AG04450 (cell line): ENCODE data around the gene LRRC8B. TPM values are rescaled to one million over a fixed set of nuclear protein-coding genes. Genes with fewer than 3 reads are reported as not detected.
"Not testable (repeated sequence)": the region's sequence is repeated elsewhere in the genome, so short reads cannot be mapped to it uniquely, and the experiment has no call there.

Source experiments
- CTCF ChIA-PET: fragments of 300-600, 350-600 bp; formaldehyde crosslinking; extraction: SDS; loops from one replicate; lab custom pipeline; 2022; ENCODE audit warnings: antibody characterized with exemption, inconsistent platforms; lab: Charles Lee
- POLR2A ChIA-PET: fragments of 350-600 bp; formaldehyde crosslinking; extraction: SDS; loops from one replicate; lab custom pipeline; 2021; ENCODE audit warnings: antibody characterized with exemption, inconsistent platforms; lab: Yijun Ruan, JAX
- DNase-seq: peaks from one replicate; pipeline ENCODE4 v3.0.0-alpha.2; 2011; ENCODE audit warnings: low read depth, low spot score
- H3K27ac ChIP-seq: one replicate; pipeline ENCODE4 v1.5.1; 2012; ENCODE audit warnings: low read depth, low read length, control low read depth
- H3K27me3 ChIP-seq: one replicate; pipeline ENCODE4 v1.6.0; 2012; ENCODE audit warnings: low read length; ENCODE audit not compliant: control insufficient read depth, insufficient read depth
- H3K4me3 ChIP-seq: 2 replicates; pipeline ENCODE4 v1.5.1; 2011; ENCODE audit warnings: mild to moderate bottlenecking, low read depth, low read length, control low read depth
- H3K9me3 ChIP-seq: 2 replicates; pipeline ENCODE4 v1.5.1; 2012; ENCODE audit warnings: low read length; ENCODE audit not compliant: control insufficient read depth, insufficient read depth
- CTCF ChIP-seq: IDR thresholded peaks from 2 replicates; pipeline ENCODE4 v1.5.1; 2011; ENCODE audit warnings: low read depth, low read length, control low read depth, inconsistent platforms
- polyA plus RNA-seq: library from polyadenylated mRNA; depleted of rRNA; stranded (reverse); fragments of >200 nt; gene quantifications from 2 replicates; pipeline ENCODE4 v1.2.3, GENCODE V29; 2011

The LRRC8B gene
- polyA plus RNA-seq, 1 experiment = 1.6 TPM

DNA sequence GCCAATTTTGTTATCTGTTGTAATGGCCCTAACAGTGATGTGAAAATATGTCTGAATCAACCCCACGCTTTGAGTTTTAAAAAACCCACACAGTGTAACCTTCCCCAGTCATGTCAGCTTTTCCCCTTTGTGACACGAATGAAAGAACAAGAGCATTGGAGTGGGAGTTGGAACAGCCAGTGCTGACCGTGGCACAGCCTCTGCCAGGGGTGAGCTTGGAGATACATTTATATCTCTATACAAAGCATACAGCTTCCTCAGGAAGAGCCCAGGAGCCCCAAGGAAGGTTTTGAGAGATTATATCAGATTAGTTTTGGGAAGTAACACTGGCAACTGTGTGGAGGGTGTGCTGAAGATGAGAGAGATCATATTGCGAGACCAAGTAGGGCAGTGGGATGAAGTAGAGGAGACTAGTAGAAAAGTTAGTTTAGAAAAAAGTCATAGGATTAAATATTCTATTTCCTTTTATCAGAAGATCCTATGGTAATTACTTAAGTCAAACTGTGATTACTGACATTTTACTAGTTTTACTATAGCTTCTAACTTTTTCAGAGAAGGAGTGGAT is 15.9 kb downstream of the LRRC8B start:
- ChIA-PET POLR2A (no interaction called here), CTCF (interaction anchor here (1.4 kb wide), 1 partner anchor 222 kb away, joined by 4 read pairs; no protein-coding TSS in a partner anchor)
- TF ChIP-seq CTCF = no peak
- H3K27ac ChIP-seq = no peak overlapping the region
- no peaks in the 10 kb centered on the region for H3K9me3 ChIP-seq
- H3K27me3 ChIP-seq = no peaks in the 10 kb centered on the region
- no peak for DNase-seq
- H3K4me3 ChIP-seq = no peak overlapping the region

DNA sequence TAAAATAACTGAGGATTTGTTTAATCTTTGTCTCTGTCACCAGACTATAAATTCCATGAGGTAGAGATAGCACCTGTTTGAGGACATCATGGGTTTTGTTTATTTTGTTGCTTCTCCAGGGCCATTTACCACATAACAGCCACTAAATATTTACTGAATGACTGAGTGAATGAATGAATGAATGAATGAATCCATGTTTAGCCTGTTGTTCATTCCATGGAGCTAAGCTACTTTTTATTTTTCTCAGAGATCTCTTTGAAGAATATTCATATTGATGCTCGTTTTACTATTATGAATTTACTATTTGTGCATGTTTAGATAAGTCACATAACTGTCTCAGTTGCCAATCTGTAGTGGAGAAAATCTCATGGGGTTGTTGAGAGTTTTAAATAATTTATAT is 17.7 kb downstream of the LRRC8B start:
- H3K4me3 ChIP-seq = no peak overlapping the region
- CTCF ChIA-PET = interaction anchor here (1.0 to 1.6 kb wide), 2 partner anchors 221 to 1623 kb away, joined by 4 to 5 read pairs; no protein-coding TSS in a partner anchor
- no peaks in the 10 kb centered on the region for H3K9me3 ChIP-seq
- H3K27me3 ChIP-seq = no peaks in the 10 kb centered on the region
- DNase-seq = no peak
- POLR2A ChIA-PET = no interaction called here
- TF ChIP-seq CTCF = no peak
- H3K27ac ChIP-seq = no peak overlapping the region

- H3K27me3 ChIP-seq, CTCF ChIA-PET, H3K27ac ChIP-seq, H3K9me3 ChIP-seq, DNase-seq, POLR2A ChIA-PET, H3K4me3 ChIP-seq: not testable (repeated sequence)
Observed at GRCh38 chr1:89543632-89544031, 19.0 kb downstream of the LRRC8B start.

GRCh38 chr1:89545264-89546038 is 20.8 kb downstream of the LRRC8B start:
- CTCF ChIA-PET = interaction anchor here (1.8 kb wide), 1 partner anchor 217 kb away, joined by 4 read pairs; no protein-coding TSS in a partner anchor
- no peaks in the 10 kb centered on the region for H3K27me3 ChIP-seq
- no peaks in the 10 kb centered on the region for H3K9me3 ChIP-seq
- H3K4me3 ChIP-seq = no peak overlapping the region
- no peak overlapping the region for H3K27ac ChIP-seq
- POLR2A ChIA-PET = no interaction called here
- no peak for TF ChIP-seq CTCF
- no peak for DNase-seq

GRCh38 chr1:89546082-89546889 is 21.7 kb downstream of the LRRC8B start:
- H3K27ac ChIP-seq = no peak overlapping the region
- no peak for DNase-seq
- POLR2A ChIA-PET = interaction anchor here (0.6 kb wide), 1 partner anchor 48 kb away, joined by 3 read pairs; no protein-coding TSS in a partner anchor
- H3K27me3 ChIP-seq = no peaks in the 10 kb centered on the region
- CTCF ChIA-PET = interaction anchor here (1.8 kb wide), 1 partner anchor 216 kb away, joined by 4 read pairs; no protein-coding TSS in a partner anchor
- TF ChIP-seq CTCF = no peak
- no peaks in the 10 kb centered on the region for H3K9me3 ChIP-seq
- H3K4me3 ChIP-seq = no peak overlapping the region
